Raji (cell line): ENCODE data around the gene PPM1A.
A peak's percentile ranks its signal among the peaks of the same experiment; 100 is the strongest.

Experiments used
- POLR2A ChIP-seq: IDR thresholded peaks from 2 replicates; pipeline ENCODE4 v1.6.1; 2011; ENCODE audit warnings: low read depth, low read length, control low read depth; ENCODE audit not compliant: insufficient read depth

The PPM1A gene

GRCh38 chr14:60248697-60249318 lies at the start of gene PPM1A:
TSS of gene PPM1A (plus strand) at chr14:60249221. CDS start at chr14:60282704, 33,483 bp downstream.
- TF ChIP-seq POLR2A: peak; percentile 85

GRCh38 chr14:60199321-60199720 lies 49.7 kb upstream of the PPM1A start:
- no peak for TF ChIP-seq POLR2A

DNA sequence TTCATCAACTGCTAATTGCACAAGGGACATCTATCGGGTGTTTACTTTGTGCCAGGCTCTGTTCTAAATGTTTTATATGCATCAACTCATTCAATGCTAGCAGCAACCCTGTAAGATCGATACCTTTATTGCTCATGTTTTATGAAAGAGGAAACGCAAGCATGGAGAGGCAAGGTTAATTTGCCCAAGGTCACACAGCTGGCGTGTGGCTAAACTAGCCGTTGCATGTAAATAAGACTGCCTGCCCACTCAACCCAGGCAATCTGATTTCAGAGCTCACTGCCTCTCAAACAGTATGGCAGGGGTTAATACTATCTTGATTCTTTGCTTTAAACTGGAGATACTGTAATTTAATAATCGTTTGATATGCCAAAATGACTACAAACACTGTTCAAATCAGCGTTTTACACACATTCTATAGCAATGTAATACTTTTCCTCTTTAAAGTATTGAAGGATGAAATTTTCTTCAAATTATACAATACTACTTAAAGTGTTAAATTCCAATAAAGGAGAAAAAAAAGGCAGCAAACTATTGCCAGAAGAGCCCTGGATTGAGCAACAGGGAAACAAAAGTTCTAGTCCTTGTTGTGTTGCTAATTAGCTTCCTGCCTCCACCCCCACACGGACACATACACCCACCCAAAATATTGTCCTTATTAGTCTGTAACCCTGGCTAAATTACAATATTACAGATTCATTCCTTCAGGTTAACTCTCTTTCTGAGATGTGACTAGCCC lies 44.7 kb upstream of the PPM1A start:
- peak; percentile 61 for TF ChIP-seq POLR2A

- TF ChIP-seq POLR2A: peak; percentile 62
Observed at GRCh38 chr14:60204843-60205774, 43.9 kb upstream of the PPM1A start.

GRCh38 chr14:60206249-60206670 lies 42.8 kb upstream of the PPM1A start:
- no peak for TF ChIP-seq POLR2A

DNA sequence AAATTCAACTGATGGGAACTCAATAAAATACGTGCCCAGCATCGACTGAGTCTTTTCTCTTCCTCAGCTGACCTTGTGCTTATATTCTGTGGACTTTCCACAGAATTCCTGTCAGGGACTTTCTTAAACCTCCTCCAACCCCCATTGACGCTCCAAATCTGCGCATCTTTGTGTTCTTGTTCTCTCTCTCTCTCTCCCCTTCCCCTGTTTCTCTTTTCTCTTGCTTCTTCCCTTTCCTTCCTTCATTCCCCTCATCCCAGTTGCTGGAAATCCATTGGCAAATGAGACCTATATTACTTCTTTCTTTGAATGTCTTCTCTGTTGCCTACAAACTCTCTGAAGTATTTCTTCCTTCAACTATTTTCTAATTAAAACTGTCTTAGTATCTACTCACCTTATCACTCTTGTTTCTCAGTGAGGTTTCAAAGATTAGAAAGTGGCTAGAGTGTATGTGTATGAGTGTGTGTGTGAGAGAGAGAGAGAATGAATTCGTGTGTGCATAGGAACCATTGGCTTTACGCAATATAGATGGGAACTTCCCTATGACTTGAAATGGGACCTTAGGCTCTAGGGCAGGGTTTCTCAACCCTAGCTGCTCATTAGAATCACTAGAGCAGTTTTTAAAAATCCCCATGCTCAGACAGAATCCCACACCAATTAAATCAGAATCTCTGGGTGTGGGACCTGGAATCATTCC lies 42.0 kb upstream of the PPM1A start:
- no peak for TF ChIP-seq POLR2A

DNA sequence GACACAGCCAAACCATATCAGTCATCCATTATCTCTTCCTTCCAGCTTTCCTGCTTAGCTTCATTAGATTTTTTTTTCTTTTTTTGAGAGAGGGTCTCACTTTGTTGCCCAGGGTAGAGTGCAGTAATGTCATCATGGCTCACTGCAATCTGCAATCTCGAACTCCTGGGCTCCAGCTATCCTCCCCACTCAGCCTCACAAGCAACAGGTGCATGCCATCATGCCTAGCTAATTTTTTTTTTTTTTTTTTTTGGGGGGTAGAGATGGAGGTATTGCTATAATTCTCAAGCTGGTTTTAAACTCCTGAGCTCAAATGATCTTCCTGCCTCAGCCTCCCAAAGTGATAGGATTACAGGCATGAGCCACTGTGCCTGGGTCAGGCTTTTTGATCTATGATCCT lies 38.3 kb upstream of the PPM1A start:
- no peak for TF ChIP-seq POLR2A

- no peak for TF ChIP-seq POLR2A
Observed at GRCh38 chr14:60211153-60211552, 37.9 kb upstream of the PPM1A start.

DNA sequence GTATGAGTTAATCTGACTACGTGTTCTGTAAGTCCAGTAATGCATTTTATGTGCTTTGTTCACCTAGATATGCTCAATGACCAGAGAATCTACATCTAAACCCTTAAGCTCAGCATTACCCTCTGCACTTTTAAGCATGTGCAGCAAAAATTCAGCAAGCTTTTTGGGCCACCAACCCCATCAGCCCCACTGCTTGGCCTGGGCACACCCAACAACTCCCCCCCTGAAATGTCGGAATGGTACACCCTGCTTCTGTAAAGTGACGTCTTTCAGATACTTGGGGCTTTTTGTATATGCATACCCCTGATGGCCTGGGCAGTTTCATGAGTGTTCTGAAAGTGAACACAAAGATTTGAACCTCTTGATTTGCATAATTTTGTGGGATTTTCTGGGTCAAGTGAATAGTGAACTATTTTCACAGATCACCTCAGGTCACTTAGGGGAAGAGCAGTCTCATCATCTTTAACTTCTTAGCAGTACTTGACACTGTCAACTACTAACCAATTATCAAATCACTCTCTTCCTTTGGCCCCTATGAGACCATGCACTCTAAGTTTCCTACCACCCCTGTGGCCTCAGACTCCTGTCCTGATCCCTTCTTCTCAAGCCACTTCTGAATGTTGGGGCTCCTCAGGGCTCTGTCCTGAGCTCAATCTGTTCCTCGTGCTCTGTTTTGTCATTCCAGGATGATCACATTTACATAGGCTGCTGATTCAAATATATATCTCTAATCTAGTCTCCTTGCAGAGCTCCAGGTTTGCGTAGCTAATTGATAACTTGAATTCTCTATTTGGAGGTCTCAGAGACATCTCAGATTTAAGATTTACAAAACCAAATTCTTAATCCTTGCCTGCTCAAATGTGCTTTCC lies 36.3 kb upstream of the PPM1A start:
- TF ChIP-seq POLR2A: 0 out of 2 replicates have a peak, but pooled peaks have one; percentile 29

DNA sequence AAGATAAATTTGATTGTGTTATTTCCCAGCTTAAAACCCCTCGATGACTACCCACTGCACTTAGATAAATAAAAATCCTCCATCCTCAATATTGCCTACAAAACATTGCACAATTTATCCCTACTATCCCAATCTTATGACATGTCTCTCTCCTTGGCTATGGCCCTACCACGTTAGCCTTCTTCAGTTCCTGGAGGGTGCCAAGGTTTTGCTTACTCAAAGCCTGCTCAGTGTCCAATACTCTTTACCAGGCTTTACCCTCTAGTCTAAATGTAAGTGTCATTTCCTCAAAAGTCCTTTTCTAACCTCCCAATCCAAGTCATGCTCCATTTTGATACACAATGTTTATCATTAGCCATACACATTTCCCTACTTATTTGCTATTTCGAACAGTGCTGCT lies 35.0 kb upstream of the PPM1A start:
- no peak for TF ChIP-seq POLR2A

DNA sequence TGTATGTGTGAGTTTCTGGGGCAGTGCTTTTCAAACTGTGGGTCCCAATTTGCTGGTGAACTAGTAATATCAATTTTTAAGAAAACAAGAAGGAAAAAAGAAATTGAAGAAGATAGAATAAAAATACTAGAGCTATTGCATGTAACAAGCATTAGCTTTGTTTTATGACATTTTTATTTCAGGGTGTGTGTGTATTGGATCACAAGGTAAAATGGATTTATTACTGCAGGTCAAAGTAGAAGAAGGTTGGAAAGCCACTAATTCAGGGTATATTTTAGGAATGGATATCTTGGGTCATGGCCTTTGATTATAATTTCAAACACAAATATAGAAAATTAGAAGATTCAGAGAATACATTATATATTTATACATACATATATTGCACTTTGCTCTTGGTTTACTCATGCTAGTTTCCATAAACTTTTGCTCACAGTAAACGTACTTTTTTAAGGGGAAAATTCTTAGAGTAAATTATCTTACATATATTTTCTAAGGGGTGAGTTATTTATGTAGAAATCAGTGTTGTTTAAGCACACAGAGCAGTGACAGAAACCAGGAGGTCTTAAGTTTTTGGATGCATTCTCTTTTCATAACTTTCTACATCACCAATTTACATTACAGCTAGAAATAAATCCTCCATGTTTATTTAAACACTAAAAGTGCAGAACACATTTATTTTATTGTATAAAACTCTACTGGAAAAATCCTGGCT lies 34.5 kb upstream of the PPM1A start:
- no peak for TF ChIP-seq POLR2A

DNA sequence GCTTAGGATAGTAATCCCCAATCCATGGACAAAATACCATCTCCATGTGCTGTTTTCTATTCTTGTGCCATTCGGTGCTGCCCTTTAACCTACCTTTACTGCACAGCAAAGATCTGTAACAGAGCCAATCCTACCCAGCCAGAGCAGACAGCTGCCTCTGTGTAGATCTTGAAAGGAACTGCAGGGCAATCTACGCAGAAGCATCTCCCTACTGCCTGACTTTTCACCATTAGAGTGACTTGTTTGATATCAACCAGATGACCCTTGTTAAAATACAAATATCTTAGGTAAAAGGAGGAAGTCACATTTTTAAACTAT lies 33.9 kb upstream of the PPM1A start:
- TF ChIP-seq POLR2A: no peak
